Panc1 (cell line): Measurements from ENCODE around the gene PHF13. TPM values are rescaled to one million over a fixed set of nuclear protein-coding genes. Genes with fewer than 3 reads are reported as not detected.

Experiments used
- ATAC-seq: fragments of 200-7000 bp; cut with Tn5 transposase; 2 replicates; pipeline ENCODE4 v1.9.1; 2020; ENCODE audit warnings: mild to moderate bottlenecking, moderate library complexity
- BruUV-seq: library from RNA; stranded (reverse); fragments of 400-500 nt; replicated peaks from 2 replicates; lab custom pipeline; 2021; lab: Mats Ljungman, UMichigan
- CTCF ChIA-PET: fragments of 300-600 bp; sonication (Branson Sonifier 250); formaldehyde crosslinking; loops from one replicate; lab custom pipeline; 2022; ENCODE audit warnings: antibody characterized with exemption; lab: Charles Lee
- POLR2A ChIA-PET: fragments of 300-600 bp; sonication (Branson Sonifier 250); formaldehyde crosslinking; loops from one replicate; lab custom pipeline; 2022; ENCODE audit warnings: antibody characterized with exemption; lab: Charles Lee
- DNase-seq: peaks from one replicate; pipeline ENCODE4 v3.0.0-alpha.2; 2010; ENCODE audit warnings: low read depth, low spot score
- H3K27ac ChIP-seq: 2 replicates; pipeline ENCODE4 v1.5.1; 2011; ENCODE audit warnings: mild to moderate bottlenecking, low read length, inconsistent platforms
- H3K27me3 ChIP-seq: fragments of 200-500 bp; sonication (Bioruptor generic); 2 replicates; pipeline ENCODE4 v1.6.0; 2014; ENCODE audit warnings: low read length, inconsistent platforms; ENCODE audit not compliant: control insufficient read depth, insufficient read depth
- H3K36me3 ChIP-seq: fragments of 200-500 bp; sonication (Bioruptor generic); 2 replicates; pipeline ENCODE4 v1.5.1; 2014; ENCODE audit warnings: inconsistent platforms, mild to moderate bottlenecking, low read length, moderate library complexity; ENCODE audit not compliant: control insufficient read depth, insufficient read depth
- H3K4me1 ChIP-seq: 2 replicates; pipeline ENCODE4 v1.5.1; 2011; ENCODE audit warnings: inconsistent platforms, mild to moderate bottlenecking, low read length, moderate library complexity; ENCODE audit not compliant: control insufficient read depth, insufficient read depth
- H3K4me3 ChIP-seq, 2 experiments: 2 replicates each; pipeline ENCODE4 v1.5.1; 2011 to 2012; ENCODE audit warnings: low read depth in 2 of 2, low read length in 2 of 2, mild to moderate bottlenecking in 2 of 2, inconsistent platforms in 1 of 2, moderate library complexity in 1 of 2
- H3K9me3 ChIP-seq: fragments of 200-500 bp; sonication (Bioruptor generic); 2 replicates; pipeline ENCODE4 v1.5.1; 2014; ENCODE audit warnings: low read depth, mild to moderate bottlenecking, inconsistent platforms, low read length, moderate library complexity; ENCODE audit not compliant: control insufficient read depth, insufficient read depth
- POLR2AphosphoS5 ChIP-seq: IDR thresholded peaks from 2 replicates; pipeline ENCODE4 v1.6.1; 2012; ENCODE audit warnings: mild to moderate bottlenecking, low read depth, low read length, moderate library complexity
- REST ChIP-seq, 2 experiments: IDR thresholded peaks; 2 replicates each; pipeline ENCODE4 v1.6.1; 2011 to 2012; ENCODE audit warnings: low read depth in 2 of 2, control low read depth in 1 of 2, low read length in 1 of 2, mild to moderate bottlenecking in 1 of 2, moderate library complexity in 1 of 2; ENCODE audit not compliant: insufficient read depth in 1 of 2
- SIN3A ChIP-seq: IDR thresholded peaks from 2 replicates; pipeline ENCODE4 v1.6.1; 2012; ENCODE audit warnings: low read depth, mild to moderate bottlenecking, low read length, moderate library complexity, borderline replicate concordance; ENCODE audit not compliant: insufficient read depth
- TCF7L2 ChIP-seq: IDR thresholded peaks from 2 replicates; pipeline ENCODE4 v1.6.1; 2011; ENCODE audit warnings: mild to moderate bottlenecking, low read depth, low read length, inconsistent platforms
- in situ Hi-C: cut with HindIII; loops from 2 replicates; pipeline ENCODE4 v1.10.0; 2016; ENCODE audit warnings: low sequenced_read_pairs, low pct_unique_long_range_greater_than_20kb
- intact Hi-C: fragments of 100-400 bp; cut with micrococcal nuclease; formaldehyde crosslinking; loops from one replicate; pipeline ENCODE4 v1.10.0; 2022; ENCODE audit not compliant: unreplicated experiment
- total RNA-seq: library from RNA; stranded (reverse); gene quantifications from one replicate; pipeline ENCODE4 v1.2.1, GENCODE V29; 2021; ENCODE audit not compliant: unreplicated experiment
- TF ChIP-seq, protein P1 (sequence below): fragments of 450-650 bp; IDR thresholded peaks from 2 replicates; pipeline ENCODE4 v1.5.1; 2017; ENCODE audit warnings: mild to moderate bottlenecking

The PHF13 gene
- total RNA-seq, 1 experiment from 2014 or later: 41.8 TPM

DNA sequence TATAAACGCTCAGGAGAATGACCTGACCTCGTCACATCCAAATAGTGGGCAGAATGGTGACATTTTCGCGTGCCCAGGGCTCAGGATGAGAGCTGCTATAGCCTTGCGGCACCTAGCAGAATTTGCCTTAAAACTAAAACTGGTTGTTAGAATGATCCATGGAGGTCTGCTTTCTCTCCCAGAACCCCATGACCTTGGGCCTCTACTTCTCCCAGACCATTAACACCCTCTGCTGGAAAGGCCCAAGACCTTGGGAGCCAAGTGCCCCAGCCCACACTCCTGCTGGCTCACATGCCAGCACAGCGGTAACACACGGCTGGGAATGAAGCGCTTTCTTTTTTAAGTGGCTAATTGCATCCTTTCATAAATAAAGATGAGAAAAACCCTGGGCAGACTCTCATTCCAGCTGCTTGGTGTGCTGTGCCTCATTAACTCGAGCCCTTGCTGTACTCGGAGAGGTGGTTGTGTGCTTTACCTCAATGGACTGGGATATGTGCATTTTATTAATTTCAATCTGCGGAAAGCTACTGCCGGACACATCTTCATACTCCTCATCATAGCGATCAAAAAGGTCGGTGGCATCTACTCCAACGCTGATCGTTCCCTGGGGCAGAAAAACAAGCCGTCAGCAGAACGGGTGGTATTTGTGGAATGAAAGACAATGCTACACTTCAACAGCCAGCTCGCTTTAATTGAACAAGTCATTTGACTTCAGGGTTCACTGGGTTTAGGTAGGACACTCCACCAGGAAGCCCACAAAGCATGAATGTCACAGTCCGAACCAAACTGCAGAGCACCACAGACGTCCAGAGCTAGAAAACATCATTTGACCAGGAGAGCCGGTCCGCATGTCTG lies 40.1 kb downstream of the PHF13 start:
- no peaks in the 10 kb centered on the region for H3K4me1 ChIP-seq
- H3K4me3 ChIP-seq: no peak overlapping the region
- H3K27me3 ChIP-seq: no peaks in the 10 kb centered on the region
- no peak for TF ChIP-seq SIN3A
- no peak for TF ChIP-seq TCF7L2
- no peak for TF ChIP-seq REST (IDR thresholded peaks at IDR 0.05; ENCODE audit: insufficient read depth in 1 of 2, low read depth in 2 of 2, low read length in 1 of 2)
- TF ChIP-seq, protein P1, sequence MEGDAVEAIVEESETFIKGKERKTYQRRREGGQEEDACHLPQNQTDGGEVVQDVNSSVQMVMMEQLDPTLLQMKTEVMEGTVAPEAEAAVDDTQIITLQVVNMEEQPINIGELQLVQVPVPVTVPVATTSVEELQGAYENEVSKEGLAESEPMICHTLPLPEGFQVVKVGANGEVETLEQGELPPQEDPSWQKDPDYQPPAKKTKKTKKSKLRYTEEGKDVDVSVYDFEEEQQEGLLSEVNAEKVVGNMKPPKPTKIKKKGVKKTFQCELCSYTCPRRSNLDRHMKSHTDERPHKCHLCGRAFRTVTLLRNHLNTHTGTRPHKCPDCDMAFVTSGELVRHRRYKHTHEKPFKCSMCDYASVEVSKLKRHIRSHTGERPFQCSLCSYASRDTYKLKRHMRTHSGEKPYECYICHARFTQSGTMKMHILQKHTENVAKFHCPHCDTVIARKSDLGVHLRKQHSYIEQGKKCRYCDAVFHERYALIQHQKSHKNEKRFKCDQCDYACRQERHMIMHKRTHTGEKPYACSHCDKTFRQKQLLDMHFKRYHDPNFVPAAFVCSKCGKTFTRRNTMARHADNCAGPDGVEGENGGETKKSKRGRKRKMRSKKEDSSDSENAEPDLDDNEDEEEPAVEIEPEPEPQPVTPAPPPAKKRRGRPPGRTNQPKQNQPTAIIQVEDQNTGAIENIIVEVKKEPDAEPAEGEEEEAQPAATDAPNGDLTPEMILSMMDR: no peak
- TF ChIP-seq POLR2AphosphoS5: no peak
- in situ Hi-C loops (no loop called here), intact Hi-C loops (no loop called here)
- DNase-seq (no peak), ATAC-seq (no peak)
- H3K36me3 ChIP-seq: peaks cover 10% of the 10 kb centered on the region
- CTCF ChIA-PET: no interaction called here
- POLR2A ChIA-PET: no interaction called here
- H3K9me3 ChIP-seq: no peaks in the 10 kb centered on the region
- BruUV-seq: no TSS peak
- H3K27ac ChIP-seq: no peak overlapping the region

- DNase-seq (no peak), ATAC-seq (no peak)
- Histone ChIP-seq H3K4me1 (no peaks in the 10 kb centered on the region), H3K4me3 (no peak overlapping the region), H3K27ac (no peak overlapping the region), H3K36me3 (peaks cover 10% of the 10 kb centered on the region), H3K27me3 (no peaks in the 10 kb centered on the region), H3K9me3 (no peaks in the 10 kb centered on the region)
- no peak for TF ChIP-seq REST (IDR thresholded peaks at IDR 0.05; ENCODE audit: insufficient read depth in 1 of 2, low read depth in 2 of 2, low read length in 1 of 2)
- TF ChIP-seq POLR2AphosphoS5: no peak
- TF ChIP-seq, protein P1: no peak
- no peak for TF ChIP-seq TCF7L2
- POLR2A ChIA-PET: interaction anchor here (0.7 kb wide), 1 partner anchor 22 kb away, joined by 11 read pairs; no protein-coding TSS in a partner anchor
- in situ Hi-C loops (no loop called here), intact Hi-C loops (no loop called here)
- BruUV-seq: no TSS peak
- CTCF ChIA-PET: no interaction called here
These were observed 43.6 kb downstream of the PHF13 start for GRCh38 chr1:6657138-6657537.
